PFSK-1 (cell line): Measurements from ENCODE around the gene MAST2.

ENCODE experiments used
- FOXP2 ChIP-seq: optimal IDR thresholded peaks from 2 replicates; pipeline ENCODE3; 2011; ENCODE audit warnings: borderline replicate concordance, control low read depth, inconsistent platforms; ENCODE audit not compliant: insufficient read depth; ENCODE audit errors: extremely low read length, extremely low read depth
- POLR2AphosphoS5 ChIP-seq: IDR thresholded peaks from 2 replicates; pipeline ENCODE4 v1.6.1; 2012; ENCODE audit warnings: low read depth, mild to moderate bottlenecking, control low read depth, low read length, moderate library complexity
- REST ChIP-seq, 2 experiments: IDR thresholded peaks; 2 replicates each; pipeline versions ENCODE4 v1.6.1 to v1.8.0; 2011 to 2012; ENCODE audit warnings: low read depth in 2 of 2, low read length in 2 of 2, control low read depth in 1 of 2, inconsistent platforms in 1 of 2, mild to moderate bottlenecking in 1 of 2, moderate library complexity in 1 of 2; ENCODE audit not compliant: insufficient read depth in 1 of 2
- SIN3A ChIP-seq: IDR thresholded peaks from 2 replicates; pipeline ENCODE4 v1.6.1; 2012; ENCODE audit warnings: mild to moderate bottlenecking, low read length, moderate library complexity, borderline replicate concordance; ENCODE audit not compliant: insufficient read depth
- TAF1 ChIP-seq: IDR thresholded peaks from 2 replicates; pipeline ENCODE4 v1.6.1; 2012; ENCODE audit warnings: low read length, control low read depth, borderline replicate concordance; ENCODE audit not compliant: insufficient read depth

The MAST2 gene

DNA sequence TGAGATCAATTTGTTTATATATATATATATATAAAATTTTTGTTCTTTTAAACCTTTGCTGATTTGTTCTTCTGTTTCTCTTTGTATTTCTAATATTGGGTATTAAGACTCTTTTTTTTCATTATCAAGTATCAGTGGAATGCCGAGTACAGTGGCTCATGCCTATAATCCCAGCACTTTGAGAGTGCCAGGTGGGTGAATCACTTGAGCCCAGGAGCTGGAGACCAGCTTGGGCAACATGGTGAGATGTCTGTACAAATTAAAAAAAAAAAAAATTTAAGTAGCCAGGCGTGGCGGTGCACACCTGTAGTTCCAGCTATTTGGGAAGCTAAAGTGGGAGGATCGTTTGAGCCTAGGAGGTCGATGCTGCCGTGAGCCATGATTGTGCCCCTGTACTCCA lies 67.1 kb downstream of the MAST2 start:
- TF ChIP-seq POLR2AphosphoS5 (no peak), SIN3A (no peak), TAF1 (no peak), FOXP2 (no peak), REST (IDR thresholded peaks at IDR 0.05; ENCODE audit: insufficient read depth in 1 of 2, low read depth in 2 of 2, low read length in 2 of 2) (no peak)

- TF ChIP-seq TAF1 (no peak), SIN3A (no peak), REST (IDR thresholded peaks at IDR 0.05; ENCODE audit: insufficient read depth in 1 of 2, low read depth in 2 of 2, low read length in 2 of 2) (no peak), POLR2AphosphoS5 (no peak), FOXP2 (no peak)
Measured at GRCh38 chr1:45876000-45876617, 72.7 kb downstream of the MAST2 start.

DNA sequence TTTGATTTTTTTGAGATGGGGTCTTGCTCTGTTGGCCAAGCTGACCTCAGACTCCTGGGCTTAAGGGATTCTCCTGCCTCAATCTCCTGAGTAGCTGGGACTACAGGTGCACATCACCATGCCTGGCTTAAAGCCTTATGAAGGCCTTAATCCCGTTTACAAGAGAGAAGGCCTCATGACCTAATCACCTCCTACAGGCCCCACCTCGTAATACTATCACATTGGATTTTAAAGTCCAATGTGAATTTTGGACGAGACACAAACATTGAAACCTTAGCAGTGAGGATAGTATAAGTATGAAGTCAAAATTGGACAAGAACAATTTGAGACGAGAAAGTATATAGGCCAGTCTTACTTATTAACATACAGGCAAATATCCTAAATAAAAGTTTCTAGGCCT lies 73.9 kb downstream of the MAST2 start:
- no peak for TF ChIP-seq REST (IDR thresholded peaks at IDR 0.05; ENCODE audit: insufficient read depth in 1 of 2, low read depth in 2 of 2, low read length in 2 of 2)
- no peak for TF ChIP-seq SIN3A
- TF ChIP-seq POLR2AphosphoS5: no peak
- no peak for TF ChIP-seq TAF1
- no peak for TF ChIP-seq FOXP2

DNA sequence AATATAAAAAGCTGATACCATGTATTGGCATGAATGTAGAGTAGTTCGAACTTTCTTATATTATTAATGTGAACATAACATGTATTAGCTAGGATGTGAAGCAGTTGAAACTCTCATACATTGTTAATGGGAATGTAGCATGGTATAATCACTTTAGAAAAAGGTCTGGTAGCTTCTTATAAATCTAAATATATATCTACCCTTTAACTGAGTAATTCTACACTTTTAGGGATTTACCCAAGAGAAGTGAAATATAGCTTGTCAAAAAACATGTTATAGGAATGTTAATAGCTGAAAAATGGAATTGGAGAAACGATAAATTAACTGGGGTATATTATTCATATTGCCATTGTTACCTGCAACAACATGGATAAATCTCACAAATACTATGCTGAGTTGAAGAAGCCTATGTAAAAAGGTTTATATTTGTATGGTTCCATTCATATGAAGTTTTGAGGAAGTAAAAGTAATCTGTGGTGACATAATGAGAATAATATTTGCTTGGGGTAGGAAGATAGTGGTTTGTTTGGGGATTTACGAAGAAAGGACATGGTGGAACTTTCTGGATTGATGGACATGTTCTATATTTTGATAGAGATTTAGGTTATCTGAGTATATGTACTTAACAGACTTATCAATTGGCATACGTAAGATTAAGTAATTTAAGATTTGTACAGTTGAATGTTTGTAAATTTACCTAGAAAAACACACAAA lies 76.6 kb downstream of the MAST2 start:
- TF ChIP-seq TAF1 (no peak), POLR2AphosphoS5 (no peak), FOXP2 (no peak), REST (IDR thresholded peaks at IDR 0.05; ENCODE audit: insufficient read depth in 1 of 2, low read depth in 2 of 2, low read length in 2 of 2) (no peak), SIN3A (no peak)

DNA sequence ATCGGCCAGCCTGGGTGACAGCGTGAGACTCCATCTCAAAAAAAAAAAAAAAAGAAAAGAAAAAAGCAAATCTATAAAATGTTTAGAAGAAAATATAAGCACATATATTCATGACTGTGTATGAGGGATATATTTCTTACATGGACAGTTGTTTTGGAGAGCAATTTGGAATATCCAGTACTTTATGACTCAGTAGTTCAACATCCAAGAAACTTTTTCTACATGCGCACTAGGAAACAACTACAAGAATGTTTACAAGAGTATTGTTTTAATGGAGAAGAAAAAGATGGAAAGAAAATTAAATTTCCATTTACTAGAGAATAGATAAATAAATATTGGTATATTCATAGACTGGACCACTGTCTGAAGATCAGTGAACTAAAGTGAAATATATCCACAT lies 77.5 kb downstream of the MAST2 start:
- TF ChIP-seq FOXP2 (no peak), POLR2AphosphoS5 (no peak), REST (IDR thresholded peaks at IDR 0.05; ENCODE audit: insufficient read depth in 1 of 2, low read depth in 2 of 2, low read length in 2 of 2) (no peak), SIN3A (no peak), TAF1 (no peak)
